HFFc6 (cell line): ENCODE results near the gene PDE4D. TPM values are rescaled to one million over a fixed set of nuclear protein-coding genes. Genes with fewer than 3 reads are reported as not detected.

Experiments
- DNase-seq: peaks from one replicate; pipeline ENCODE4 v3.0.0-alpha.2; 2018
- H3K27ac Mint-ChIP-seq: 2 replicates; pipeline ENCODE4 v1.8.0; 2020; ENCODE audit warnings: mild to moderate bottlenecking, mixed read lengths
- H3K27me3 Mint-ChIP-seq: 2 replicates; pipeline ENCODE4 v1.8.0; 2021; ENCODE audit warnings: mild to moderate bottlenecking, moderate library complexity, mixed read lengths; ENCODE audit not compliant: insufficient read depth
- H3K36me3 Mint-ChIP-seq: 2 replicates; pipeline ENCODE4 v1.8.0; 2021; ENCODE audit warnings: low read depth, mixed read lengths
- H3K4me1 Mint-ChIP-seq: 2 replicates; pipeline ENCODE4 v1.8.0; 2020; ENCODE audit warnings: low read depth, mixed read lengths
- H3K4me3 Mint-ChIP-seq: 2 replicates; pipeline ENCODE4 v1.8.0; 2020; ENCODE audit warnings: mild to moderate bottlenecking, moderate library complexity, mixed read lengths
- H3K9me3 Mint-ChIP-seq: 2 replicates; pipeline ENCODE4 v1.8.0; 2020; ENCODE audit warnings: mild to moderate bottlenecking, mixed read lengths
- total RNA-seq, 6 experiments: library from RNA; stranded (reverse); fragmentation: NEBNext Ultra II Directional; extraction: Animal tissue kit (Norgen Biotek cat#: 25700); gene quantifications; 2 replicates in 1 of 6; 3 replicates in 5 of 6; pipeline ENCODE4 v1.2.3, GENCODE V29; 2021
- TF ChIP-seq, protein P1 (sequence below): fragments of 200-600 bp; sonication (generic); IDR thresholded peaks from 2 replicates; pipeline ENCODE4 v1.5.0; 2021; ENCODE audit warnings: antibody characterized with exemption, mild to moderate bottlenecking

Gene PDE4D
- total RNA-seq, 6 experiments from 2014 or later, result 1.8 to 7.3 (median 6.2) TPM

DNA sequence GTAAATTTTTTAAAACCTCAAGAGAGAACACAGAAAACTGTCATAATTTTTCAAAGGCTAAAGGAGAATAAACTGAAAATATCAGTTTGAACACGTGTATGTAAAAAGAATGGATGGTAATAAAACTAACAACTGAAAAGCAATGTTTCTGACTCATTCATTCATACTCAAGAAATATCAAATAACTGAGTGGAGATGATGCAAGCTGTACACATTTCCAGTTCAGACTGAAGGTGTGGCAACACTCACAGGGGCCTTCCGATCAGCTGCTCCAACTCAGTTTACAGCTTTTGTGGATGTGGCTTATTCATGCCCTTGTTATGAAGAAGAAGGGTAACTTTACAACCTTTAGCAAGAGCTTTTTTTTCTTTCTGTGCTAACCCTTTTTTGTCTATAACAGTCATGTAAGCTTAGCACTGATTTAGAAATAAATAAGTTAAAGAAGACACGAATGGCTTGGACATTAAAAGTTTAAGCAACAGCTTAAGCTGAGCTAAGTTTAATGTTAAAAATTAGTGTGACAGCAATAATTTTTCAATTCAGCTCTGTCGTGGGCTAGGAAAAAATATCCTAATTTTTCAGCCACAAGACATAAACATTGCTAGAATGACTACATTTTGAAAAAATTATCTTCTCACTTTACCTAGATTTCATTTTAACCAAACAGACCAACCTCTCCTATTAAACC lies 857.1 kb downstream of the PDE4D start:
- Mint-ChIP-seq H3K4me3 (peak overlapping the region; percentile 93), H3K4me1 (peaks cover 57% of the 10 kb centered on the region), H3K27me3 (peaks cover 3% of the 10 kb centered on the region), H3K36me3 (no peaks in the 10 kb centered on the region), H3K9me3 (no peaks in the 10 kb centered on the region), H3K27ac (peak overlapping the region; percentile 67)
- peak; percentile 83 for DNase-seq
- TF ChIP-seq, protein P1, sequence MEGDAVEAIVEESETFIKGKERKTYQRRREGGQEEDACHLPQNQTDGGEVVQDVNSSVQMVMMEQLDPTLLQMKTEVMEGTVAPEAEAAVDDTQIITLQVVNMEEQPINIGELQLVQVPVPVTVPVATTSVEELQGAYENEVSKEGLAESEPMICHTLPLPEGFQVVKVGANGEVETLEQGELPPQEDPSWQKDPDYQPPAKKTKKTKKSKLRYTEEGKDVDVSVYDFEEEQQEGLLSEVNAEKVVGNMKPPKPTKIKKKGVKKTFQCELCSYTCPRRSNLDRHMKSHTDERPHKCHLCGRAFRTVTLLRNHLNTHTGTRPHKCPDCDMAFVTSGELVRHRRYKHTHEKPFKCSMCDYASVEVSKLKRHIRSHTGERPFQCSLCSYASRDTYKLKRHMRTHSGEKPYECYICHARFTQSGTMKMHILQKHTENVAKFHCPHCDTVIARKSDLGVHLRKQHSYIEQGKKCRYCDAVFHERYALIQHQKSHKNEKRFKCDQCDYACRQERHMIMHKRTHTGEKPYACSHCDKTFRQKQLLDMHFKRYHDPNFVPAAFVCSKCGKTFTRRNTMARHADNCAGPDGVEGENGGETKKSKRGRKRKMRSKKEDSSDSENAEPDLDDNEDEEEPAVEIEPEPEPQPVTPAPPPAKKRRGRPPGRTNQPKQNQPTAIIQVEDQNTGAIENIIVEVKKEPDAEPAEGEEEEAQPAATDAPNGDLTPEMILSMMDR, result no peak

DNA sequence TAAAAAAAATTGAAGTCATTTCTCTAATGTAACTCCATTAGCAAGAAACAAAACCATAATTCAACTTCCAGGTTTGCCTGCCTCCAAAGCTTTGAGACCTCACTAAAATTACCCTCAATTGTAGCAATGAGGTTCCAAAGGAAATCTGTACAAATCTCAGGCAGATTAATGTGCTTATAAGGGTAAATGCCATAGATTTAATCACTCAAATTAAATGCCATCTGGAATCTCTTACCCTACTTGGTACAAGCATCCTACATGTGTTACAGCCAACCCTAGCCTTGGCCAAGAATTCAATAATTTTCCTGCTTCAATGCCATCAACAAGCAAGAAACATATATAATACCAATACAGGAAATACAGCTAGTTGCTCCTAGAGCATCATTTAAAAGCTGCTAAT lies 857.8 kb downstream of the PDE4D start:
- H3K4me1 Mint-ChIP-seq, result peaks cover 51% of the 10 kb centered on the region
- H3K9me3 Mint-ChIP-seq, result no peaks in the 10 kb centered on the region
- peaks cover 3% of the 10 kb centered on the region for H3K27me3 Mint-ChIP-seq
- H3K36me3 Mint-ChIP-seq, result no peaks in the 10 kb centered on the region; the same call in 1 of the 2 replicates
- peak overlapping the region; percentile 93; the same call in 1 of the 2 replicates for H3K4me3 Mint-ChIP-seq
- TF ChIP-seq, protein P1, result no peak
- no peak for DNase-seq
- peak overlapping the region; percentile 67 for H3K27ac Mint-ChIP-seq

DNA sequence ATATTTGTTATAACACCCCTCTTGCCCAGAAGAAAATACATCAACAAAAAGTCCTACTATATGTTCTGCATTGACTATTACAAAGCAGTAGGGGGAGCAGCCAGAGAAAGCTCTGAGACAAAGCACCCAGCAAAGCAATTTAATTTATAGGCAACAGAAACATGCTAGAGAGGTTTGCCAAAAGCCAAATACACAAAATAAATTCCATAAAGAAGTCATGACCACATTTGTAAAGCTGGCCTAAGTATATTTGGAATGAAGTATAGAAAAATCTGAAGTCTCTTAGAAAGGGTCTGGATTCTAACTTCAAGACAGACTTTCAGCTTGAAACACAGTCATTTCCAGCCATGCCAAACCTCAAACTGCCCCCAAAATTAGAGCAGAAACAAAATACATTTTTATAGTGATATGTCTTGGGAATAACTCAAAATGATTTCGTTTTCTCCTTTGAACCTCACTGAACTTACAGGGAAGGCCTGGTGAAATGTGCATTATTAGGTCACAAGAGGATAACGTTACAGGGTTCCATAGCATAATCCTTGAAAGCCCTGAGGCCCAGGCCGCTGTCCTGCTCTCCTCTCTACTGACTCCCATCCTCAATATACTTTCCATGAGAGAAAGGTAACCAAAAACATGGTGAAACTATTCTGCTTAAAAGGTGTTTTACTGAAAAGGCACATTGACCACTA lies 858.9 kb downstream of the PDE4D start:
- TF ChIP-seq, protein P1, result peak; percentile 80
- H3K4me3 Mint-ChIP-seq, result no peak overlapping the region
- H3K36me3 Mint-ChIP-seq, result peaks cover 6% of the 10 kb centered on the region; the same call in 1 of the 2 replicates
- no peak overlapping the region; the same call in 1 of the 2 replicates for H3K27ac Mint-ChIP-seq
- H3K27me3 Mint-ChIP-seq, result peaks cover 3% of the 10 kb centered on the region
- peaks cover 44% of the 10 kb centered on the region for H3K4me1 Mint-ChIP-seq
- H3K9me3 Mint-ChIP-seq, result no peaks in the 10 kb centered on the region
- DNase-seq, result peak; percentile 48

DNA sequence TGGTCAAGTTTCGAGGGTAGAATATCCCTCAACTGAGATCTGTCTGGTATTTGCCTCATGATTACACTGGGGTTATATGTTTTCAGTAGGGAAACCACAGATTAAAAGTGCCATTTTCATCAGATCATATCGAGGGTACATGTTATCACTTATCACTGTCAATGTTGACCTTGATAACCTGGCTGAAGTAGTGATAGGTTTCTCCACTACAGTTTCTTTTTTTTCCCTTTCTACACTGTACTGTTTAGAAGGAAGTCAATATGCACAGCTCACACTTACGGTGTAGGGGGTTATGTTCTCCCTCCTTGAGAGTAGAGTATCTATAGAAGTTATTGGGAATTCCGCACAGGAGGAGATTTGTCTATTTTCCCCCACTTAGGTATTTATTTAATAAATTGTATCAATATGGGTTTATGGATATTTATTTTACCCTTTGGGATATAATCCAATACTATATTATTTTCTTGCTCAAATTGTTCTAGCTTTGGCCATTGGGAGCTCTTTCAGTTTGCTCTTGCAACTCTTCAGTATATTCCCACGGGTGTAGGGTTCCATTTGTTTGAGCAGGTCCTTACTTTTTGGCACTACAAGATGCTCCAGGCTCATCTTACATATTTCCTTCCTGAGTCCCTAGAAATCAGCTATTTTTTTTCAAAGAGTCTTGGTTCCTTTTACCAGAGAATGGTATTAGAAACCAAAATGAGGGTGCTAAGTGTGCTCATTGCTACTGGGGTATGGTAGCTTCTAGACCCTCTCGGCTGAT lies 866.2 kb downstream of the PDE4D start:
- H3K4me1 Mint-ChIP-seq, result peaks cover 11% of the 10 kb centered on the region; the same call in 1 of the 2 replicates
- H3K4me3 Mint-ChIP-seq, result no peak overlapping the region
- peaks cover 8% of the 10 kb centered on the region; the same call in 1 of the 2 replicates for H3K36me3 Mint-ChIP-seq
- DNase-seq, result no peak
- H3K27ac Mint-ChIP-seq, result no peak overlapping the region
- no peaks in the 10 kb centered on the region for H3K9me3 Mint-ChIP-seq
- H3K27me3 Mint-ChIP-seq, result peaks cover 1% of the 10 kb centered on the region; the same call in 1 of the 2 replicates
- TF ChIP-seq, protein P1, result no peak

DNA sequence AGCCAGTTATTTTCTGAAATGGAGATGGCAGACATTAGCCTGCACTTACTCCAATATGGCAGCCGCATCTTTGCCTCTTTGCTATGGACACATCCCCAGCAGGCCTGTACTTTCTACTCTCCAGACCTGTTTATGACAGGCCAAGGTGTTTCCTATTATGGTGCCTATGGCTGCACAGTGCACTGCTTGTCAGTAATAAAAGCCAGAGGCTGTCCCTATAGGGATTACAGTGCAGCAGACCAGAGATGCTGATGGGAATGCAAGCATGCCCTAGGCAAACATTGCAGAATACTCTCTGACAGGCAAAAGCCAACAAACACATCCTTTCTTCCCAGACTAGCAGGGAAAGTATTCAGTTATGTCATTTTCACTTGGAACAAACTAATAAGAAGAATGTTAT lies 867.8 kb downstream of the PDE4D start:
- Mint-ChIP-seq H3K27me3 (no peaks in the 10 kb centered on the region), H3K36me3 (peaks cover 8% of the 10 kb centered on the region; the same call in 1 of the 2 replicates), H3K4me3 (no peak overlapping the region), H3K27ac (no peak overlapping the region), H3K4me1 (peaks cover 11% of the 10 kb centered on the region; the same call in 1 of the 2 replicates), H3K9me3 (no peaks in the 10 kb centered on the region)
- TF ChIP-seq, protein P1, result no peak
- DNase-seq, result no peak
